SK-N-MC (cell line): Measurements from ENCODE around the gene FNIP2.

Experiments used
- DNase-seq: peaks from one replicate; pipeline ENCODE4 v3.0.0-alpha.2; 2011; ENCODE audit warnings: low read depth, low spot score
- H3K27ac ChIP-seq: fragments of 200-600 bp; sonication (generic); 2 replicates; pipeline ENCODE4 v1.5.1; 2016; ENCODE audit warnings: mixed run types
- H3K36me3 ChIP-seq: fragments of 200-600 bp; sonication (generic); 2 replicates; pipeline ENCODE4 v1.6.1; 2017; ENCODE audit warnings: antibody characterized with exemption, low read length, mixed read lengths; ENCODE audit not compliant: insufficient read depth
- H3K4me3 ChIP-seq: fragments of 200-600 bp; sonication (generic); 2 replicates; pipeline ENCODE4 v1.5.1; 2016
- H3K9ac ChIP-seq: fragments of 200-600 bp; sonication (generic); 2 replicates; pipeline ENCODE4 v1.8.0; 2017; ENCODE audit warnings: mixed run types, mixed read lengths; ENCODE audit not compliant: insufficient read length
- H3K9me3 ChIP-seq: fragments of 200-600 bp; sonication (generic); 2 replicates; pipeline ENCODE4 v1.6.1; 2017; ENCODE audit warnings: low read depth, mild to moderate bottlenecking, antibody characterized with exemption, low read length, moderate library complexity, mixed read lengths
- EZH2 ChIP-seq: fragments of 200-600 bp; sonication (generic); IDR thresholded peaks from one replicate; pipeline ENCODE4 v1.6.1; 2017; ENCODE audit warnings: antibody characterized with exemption
- FOXP2 ChIP-seq: optimal IDR thresholded peaks from 2 replicates; pipeline ENCODE3; 2011; ENCODE audit warnings: mild to moderate bottlenecking, moderate library complexity; ENCODE audit not compliant: insufficient read depth; ENCODE audit errors: extremely low read length, control extremely low read depth
- POLR2AphosphoS5 ChIP-seq: IDR thresholded peaks from 2 replicates; pipeline ENCODE4 v1.6.1; 2012; ENCODE audit warnings: mild to moderate bottlenecking, low read depth, low read length, borderline replicate concordance

The FNIP2 gene

DNA sequence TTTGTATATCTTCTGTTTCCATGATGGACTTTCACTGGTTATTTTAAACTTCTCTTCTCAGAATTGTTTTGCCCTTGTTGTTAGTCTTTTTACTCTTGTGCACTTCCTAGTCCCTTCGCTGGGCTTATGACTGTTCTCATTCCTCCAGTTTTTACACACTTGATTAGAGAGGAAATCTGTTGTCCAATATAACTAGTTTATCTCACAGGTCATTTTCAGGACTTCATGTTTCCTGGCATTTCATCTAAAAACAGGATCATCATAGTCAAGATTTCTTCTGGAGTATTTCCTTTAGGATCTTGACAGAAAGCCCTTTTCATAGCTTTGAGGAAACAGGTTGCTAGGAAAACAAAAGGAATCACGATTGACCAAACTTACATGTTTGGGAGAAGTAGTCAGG, 3.0 kb downstream of the FNIP2 start:
- no peak overlapping the region for H3K4me3 ChIP-seq
- H3K27ac ChIP-seq, result no peak overlapping the region
- TF ChIP-seq EZH2 (no peak), FOXP2 (no peak), POLR2AphosphoS5 (no peak)

GRCh38 chr4:158775091-158775651, 6.3 kb downstream of the FNIP2 start:
- Histone ChIP-seq H3K27ac (peak overlapping the region; percentile 26; the same call in 1 of the 2 replicates), H3K9me3 (no peaks in the 10 kb centered on the region), H3K9ac (no peak overlapping the region), H3K4me3 (no peak overlapping the region), H3K36me3 (no peaks in the 10 kb centered on the region)
- no peak for DNase-seq
- TF ChIP-seq POLR2AphosphoS5 (no peak), FOXP2 (no peak), EZH2 (no peak)

More for the DNA sequence above, 3.0 kb downstream of the FNIP2 start:
- no peak for DNase-seq
- Histone ChIP-seq H3K9me3 (no peaks in the 10 kb centered on the region), H3K36me3 (no peaks in the 10 kb centered on the region), H3K9ac (no peak overlapping the region)

- Histone ChIP-seq H3K9ac (no peak overlapping the region), H3K27ac (no peak overlapping the region), H3K36me3 (no peaks in the 10 kb centered on the region), H3K9me3 (no peaks in the 10 kb centered on the region), H3K4me3 (no peak overlapping the region)
- no peak for DNase-seq
- TF ChIP-seq FOXP2, result no peak
- TF ChIP-seq POLR2AphosphoS5, result no peak
- no peak for TF ChIP-seq EZH2
These were observed 7.3 kb downstream of the FNIP2 start for GRCh38 chr4:158776106-158776505.

- Histone ChIP-seq H3K27ac (no peak overlapping the region), H3K9ac (no peak overlapping the region), H3K4me3 (no peak overlapping the region), H3K36me3 (no peaks in the 10 kb centered on the region), H3K9me3 (no peaks in the 10 kb centered on the region)
- no peak for DNase-seq
- no peak for TF ChIP-seq EZH2
- no peak for TF ChIP-seq POLR2AphosphoS5
- TF ChIP-seq FOXP2, result no peak
These were observed 8.8 kb downstream of the FNIP2 start for GRCh38 chr4:158777423-158778155.

- no peaks in the 10 kb centered on the region for H3K9me3 ChIP-seq
- H3K9ac ChIP-seq, result no peak overlapping the region
- DNase-seq, result no peak
- H3K27ac ChIP-seq, result no peak overlapping the region
- H3K36me3 ChIP-seq, result no peaks in the 10 kb centered on the region
- TF ChIP-seq FOXP2 (no peak), POLR2AphosphoS5 (no peak), EZH2 (no peak)
- H3K4me3 ChIP-seq, result no peak overlapping the region
These were observed 9.4 kb downstream of the FNIP2 start for GRCh38 chr4:158778156-158778711.

DNA sequence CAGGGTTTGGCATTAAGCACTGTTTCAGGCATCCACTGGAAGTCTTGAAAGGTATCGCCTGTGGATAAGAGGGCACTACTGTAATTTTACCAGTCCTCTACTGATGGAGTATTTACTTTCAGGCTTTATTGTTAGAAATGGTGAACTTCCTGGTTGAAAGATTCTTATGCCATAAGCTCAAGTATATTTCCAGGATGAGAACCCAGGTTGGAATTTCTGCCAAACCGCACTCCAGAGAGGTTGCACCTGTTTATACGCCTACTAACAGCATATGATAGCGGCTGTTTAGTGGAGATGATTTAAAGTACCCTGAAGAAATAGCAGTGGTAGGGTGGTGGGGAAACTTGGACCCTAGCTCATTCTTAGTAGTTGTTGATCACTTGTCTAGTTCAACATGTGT, 9.9 kb downstream of the FNIP2 start:
- no peak for DNase-seq

GRCh38 chr4:158781963-158782362, 13.1 kb downstream of the FNIP2 start:
- no peak overlapping the region for H3K27ac ChIP-seq
- no peak for DNase-seq
- no peak overlapping the region for H3K9ac ChIP-seq
- TF ChIP-seq POLR2AphosphoS5 (no peak), EZH2 (no peak)
- H3K36me3 ChIP-seq, result no peaks in the 10 kb centered on the region
- no peaks in the 10 kb centered on the region for H3K9me3 ChIP-seq
- H3K4me3 ChIP-seq, result no peak overlapping the region

More for the DNA sequence above, 9.9 kb downstream of the FNIP2 start:
- no peaks in the 10 kb centered on the region for H3K9me3 ChIP-seq
- H3K27ac ChIP-seq, result no peak overlapping the region
- H3K36me3 ChIP-seq, result no peaks in the 10 kb centered on the region
- TF ChIP-seq EZH2 (no peak), POLR2AphosphoS5 (no peak), FOXP2 (no peak)
- H3K9ac ChIP-seq, result no peak overlapping the region
- no peak overlapping the region for H3K4me3 ChIP-seq

GRCh38 chr4:158782551-158783360, 13.9 kb downstream of the FNIP2 start:
- H3K36me3 ChIP-seq, result no peaks in the 10 kb centered on the region
- no peak overlapping the region for H3K9ac ChIP-seq
- H3K9me3 ChIP-seq, result no peaks in the 10 kb centered on the region
- 0 out of 2 replicates have a peak overlapping the region, but pooled peaks have one; percentile 18 for H3K4me3 ChIP-seq
- no peak for DNase-seq
- 0 out of 2 replicates have a peak overlapping the region, but pooled peaks have one; percentile 12 for H3K27ac ChIP-seq
- TF ChIP-seq POLR2AphosphoS5 (no peak), EZH2 (no peak), FOXP2 (no peak)
